SU-DHL-6 (cell line): ENCODE data around the gene IGSF6.

Experiments used
- EZH2phosphoT487 ChIP-seq: fragments of 200-600 bp; sonication (generic), shearing (Covaris generic); conservative IDR thresholded peaks from 2 replicates; pipeline ENCODE4 v1.6.1; 2018; ENCODE audit warnings: mild to moderate bottlenecking, antibody characterized with exemption, low read length, moderate library complexity, mixed read lengths
- TF ChIP-seq, protein P1 (sequence below): fragments of 200-600 bp; sonication (generic); IDR thresholded peaks from one replicate; pipeline ENCODE4 v1.5.1; 2017; ENCODE audit warnings: antibody characterized with exemption, mild to moderate bottlenecking, low read length, moderate library complexity; ENCODE audit not compliant: insufficient read depth, poor library complexity, severe bottlenecking

GRCh38 chr16:21673469-21673868, 21.1 kb upstream of the IGSF6 start:
- TF ChIP-seq, protein P1, sequence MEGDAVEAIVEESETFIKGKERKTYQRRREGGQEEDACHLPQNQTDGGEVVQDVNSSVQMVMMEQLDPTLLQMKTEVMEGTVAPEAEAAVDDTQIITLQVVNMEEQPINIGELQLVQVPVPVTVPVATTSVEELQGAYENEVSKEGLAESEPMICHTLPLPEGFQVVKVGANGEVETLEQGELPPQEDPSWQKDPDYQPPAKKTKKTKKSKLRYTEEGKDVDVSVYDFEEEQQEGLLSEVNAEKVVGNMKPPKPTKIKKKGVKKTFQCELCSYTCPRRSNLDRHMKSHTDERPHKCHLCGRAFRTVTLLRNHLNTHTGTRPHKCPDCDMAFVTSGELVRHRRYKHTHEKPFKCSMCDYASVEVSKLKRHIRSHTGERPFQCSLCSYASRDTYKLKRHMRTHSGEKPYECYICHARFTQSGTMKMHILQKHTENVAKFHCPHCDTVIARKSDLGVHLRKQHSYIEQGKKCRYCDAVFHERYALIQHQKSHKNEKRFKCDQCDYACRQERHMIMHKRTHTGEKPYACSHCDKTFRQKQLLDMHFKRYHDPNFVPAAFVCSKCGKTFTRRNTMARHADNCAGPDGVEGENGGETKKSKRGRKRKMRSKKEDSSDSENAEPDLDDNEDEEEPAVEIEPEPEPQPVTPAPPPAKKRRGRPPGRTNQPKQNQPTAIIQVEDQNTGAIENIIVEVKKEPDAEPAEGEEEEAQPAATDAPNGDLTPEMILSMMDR, result no peak
- no peak for TF ChIP-seq EZH2phosphoT487
